Measurements from ENCODE around the gene ERBB2. TPM values are rescaled to one million over a fixed set of nuclear protein-coding genes. Genes with fewer than 3 reads are reported as not detected.

The ERBB2 gene
- total and polyA plus RNA-seq, 9 of the 15 experiments (the other 6 are each of a cell fraction or from before 2014, with no cell fraction given): 0.74 to 5.6 (median 3.3) TPM

DNA sequence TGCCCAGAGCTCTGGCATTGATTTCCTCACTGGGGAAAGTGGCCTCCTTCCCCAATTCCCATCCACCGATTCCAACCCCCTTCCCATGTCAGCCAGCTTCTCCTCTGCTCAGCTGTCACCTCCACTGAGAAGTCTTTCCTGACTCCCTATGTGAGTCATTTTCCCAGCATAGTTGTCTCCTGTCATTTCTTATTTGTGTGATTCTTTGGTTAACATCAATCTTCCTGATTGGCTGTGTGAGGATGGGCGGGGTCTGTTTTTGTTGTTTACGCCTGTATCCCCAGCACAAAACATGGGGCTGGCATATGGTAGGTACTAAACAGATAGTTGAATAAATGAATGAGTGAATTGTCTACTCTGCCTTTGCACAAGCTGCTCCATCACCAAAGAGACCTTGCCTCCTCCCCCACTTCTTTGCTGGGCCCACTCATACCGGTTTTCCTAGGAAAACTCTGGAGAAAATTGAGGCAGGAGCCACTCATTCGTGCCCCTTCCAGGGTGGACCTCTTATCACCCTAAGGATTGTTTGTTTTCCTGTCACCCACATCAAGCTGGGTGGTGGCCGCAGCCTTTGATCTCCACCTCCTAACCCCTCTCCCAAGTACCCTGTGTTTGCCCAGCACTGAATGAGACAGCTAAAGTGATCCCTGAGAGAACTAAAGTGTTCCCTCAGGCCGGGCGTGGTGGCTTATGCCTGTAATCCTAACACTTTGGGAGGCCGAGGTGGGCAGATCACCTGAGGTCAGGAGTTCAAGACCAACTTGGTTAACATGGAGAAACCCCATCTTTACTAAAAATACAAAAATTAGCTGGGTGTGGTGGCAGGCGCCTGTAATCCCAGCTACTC, 36.7 kb downstream of the ERBB2 start (continued):
- no peak for TF ChIP-seq ZNF311 (CRISPR knock-in tag; IDR thresholded peaks at IDR 0.05)
- no peak for TF ChIP-seq FOS (IDR thresholded peaks at IDR 0.05; ENCODE audit: extremely low read depth, insufficient read length)
- no peak for TF ChIP-seq TEAD4 (IDR thresholded peaks at IDR 0.05; ENCODE audit: low read length)
- no peak for TF ChIP-seq TEAD4 (CRISPR knock-in tag; IDR thresholded peaks at IDR 0.05; ENCODE audit: borderline replicate concordance)
- TF ChIP-seq MEIS2 (IDR thresholded peaks at IDR 0.05; ENCODE audit: partially characterized antibody): peak; percentile 54
- TF ChIP-seq DNMT1 (IDR thresholded peaks at IDR 0.05): no peak
- no peak for TF ChIP-seq CBFB (CRISPR knock-in tag; IDR thresholded peaks at IDR 0.05)
- peak; percentile 38 to 52; a peak in 2 of 4 replicates for TF ChIP-seq FOXK2 (conservative IDR thresholded peaks at IDR 0.05 in 1 of 2, IDR thresholded peaks at IDR 0.05 in 1 of 2; ENCODE audit: low read depth in 2 of 2)
- no peak for TF ChIP-seq ZNF707 (CRISPR knock-in tag; conservative IDR thresholded peaks at IDR 0.05)
- no peak for TF ChIP-seq PCBP2 (IDR thresholded peaks at IDR 0.05; ENCODE audit: low read depth, low read length, poor library complexity, severe bottlenecking)
- TF ChIP-seq, protein P1, sequence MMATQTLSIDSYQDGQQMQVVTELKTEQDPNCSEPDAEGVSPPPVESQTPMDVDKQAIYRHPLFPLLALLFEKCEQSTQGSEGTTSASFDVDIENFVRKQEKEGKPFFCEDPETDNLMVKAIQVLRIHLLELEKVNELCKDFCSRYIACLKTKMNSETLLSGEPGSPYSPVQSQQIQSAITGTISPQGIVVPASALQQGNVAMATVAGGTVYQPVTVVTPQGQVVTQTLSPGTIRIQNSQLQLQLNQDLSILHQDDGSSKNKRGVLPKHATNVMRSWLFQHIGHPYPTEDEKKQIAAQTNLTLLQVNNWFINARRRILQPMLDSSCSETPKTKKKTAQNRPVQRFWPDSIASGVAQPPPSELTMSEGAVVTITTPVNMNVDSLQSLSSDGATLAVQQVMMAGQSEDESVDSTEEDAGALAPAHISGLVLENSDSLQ (IDR thresholded peaks at IDR 0.05): peak; percentile 79
- TF ChIP-seq JUN (IDR thresholded peaks at IDR 0.05; ENCODE audit: borderline replicate concordance, low read depth, low read length): 0 out of 2 replicates have a peak, but pooled peaks have one; percentile 35
- no peak for TF ChIP-seq JUN (CRISPR knock-in tag; IDR thresholded peaks at IDR 0.05; ENCODE audit: borderline replicate concordance)
- no peak for TF ChIP-seq RB1 (IDR thresholded peaks at IDR 0.05; ENCODE audit: low read depth)
- no peak for TF ChIP-seq HDAC2 (IDR thresholded peaks at IDR 0.05)
- TF ChIP-seq RUNX1 (IDR thresholded peaks at IDR 0.05; ENCODE audit: low read depth): no peak
- TF ChIP-seq FOSL1 (tag; conservative IDR thresholded peaks at IDR 0.05): peak; percentile 47; the same call in 1 of the 2 replicates
- TF ChIP-seq ZFP36 (IDR thresholded peaks at IDR 0.05; ENCODE audit: low read depth, low read length, partially characterized antibody): peak; percentile 39
- no peak for TF ChIP-seq YY1 (IDR thresholded peaks at IDR 0.05; ENCODE audit: borderline replicate concordance in 1 of 3, control insufficient read depth in 1 of 3, extremely low read depth in 1 of 3, insufficient read depth in 3 of 3, insufficient read length in 1 of 3, insufficient replicate concordance in 2 of 3, low read depth in 1 of 3, low read length in 2 of 3)
